H1 (cell line): ENCODE results near the gene CXCL16. TPM values are rescaled to one million over a fixed set of nuclear protein-coding genes. Genes with fewer than 3 reads are reported as not detected.

Experiments
- CTCF ChIA-PET: fragments of 300-600 bp; sonication (Branson Sonifier 250); formaldehyde crosslinking; loops from one replicate; lab custom pipeline; 2021; ENCODE audit not compliant: partially characterized antibody; lab: Charles Lee
- POLR2A ChIA-PET: fragments of 300-600 bp; sonication (Branson Sonifier 250); formaldehyde crosslinking; loops from one replicate; lab custom pipeline; 2021; ENCODE audit warnings: inconsistent platforms; ENCODE audit not compliant: partially characterized antibody; lab: Charles Lee
- DNase-seq, 2 experiments: peaks; one replicate each; pipeline versions ENCODE4 v3.0.0 to v3.0.0-alpha.2; 2010 to 2022; ENCODE audit warnings: low spot score in 2 of 2, low read depth in 1 of 2, mixed read lengths in 1 of 2
- FAIRE-seq: peaks from 2 replicates; lab custom pipeline; 2011; peaks lifted over from hg19 to GRCh38; lab: Jason Lieb, UNC
- H2AFZ ChIP-seq: 2 replicates; pipeline ENCODE4 v1.8.1; 2012; ENCODE audit warnings: low read length, inconsistent platforms
- H2AK5ac ChIP-seq: 2 replicates; pipeline ENCODE4 v1.6.1; 2013; ENCODE audit warnings: low read depth, low read length
- H2BK120ac ChIP-seq: replicated peaks from 2 replicates; pipeline ENCODE3; 2013; ENCODE audit warnings: low read depth, low read length, inconsistent platforms
- H2BK12ac ChIP-seq: 2 replicates; pipeline ENCODE4 v1.6.1; 2013; ENCODE audit warnings: low read depth, low read length
- H2BK15ac ChIP-seq: 2 replicates; pipeline ENCODE4 v1.6.1; 2013; ENCODE audit warnings: low read length
- H2BK20ac ChIP-seq: 2 replicates; pipeline ENCODE4 v1.6.1; 2013; ENCODE audit warnings: low read length
- H2BK5ac ChIP-seq: 2 replicates; pipeline ENCODE4 v1.6.1; 2013; ENCODE audit warnings: low read depth, low read length
- H3K14ac ChIP-seq: 2 replicates; pipeline ENCODE4 v1.6.1; 2013; ENCODE audit warnings: inconsistent platforms; ENCODE audit not compliant: insufficient read length
- H3K18ac ChIP-seq: 2 replicates; pipeline ENCODE4 v1.6.1; 2013; ENCODE audit warnings: low read length; ENCODE audit errors: extremely low read depth
- H3K23ac ChIP-seq: 2 replicates; pipeline ENCODE4 v1.6.1; 2013; ENCODE audit warnings: inconsistent platforms; ENCODE audit not compliant: insufficient read length
- H3K23me2 ChIP-seq: 2 replicates; pipeline ENCODE4 v1.6.1; 2013; ENCODE audit warnings: low read depth, low read length
- H3K27ac ChIP-seq: 2 replicates; pipeline ENCODE4 v1.6.1; 2011; ENCODE audit warnings: low read depth, low read length, inconsistent platforms
- H3K27me3 ChIP-seq, 4 experiments: replicated peaks in 1 of 4; 1 replicate in 1 of 4; 2 replicates in 3 of 4; pipeline versions ENCODE4 v1.6.1 to v1.8.1; 2011 to 2013; ENCODE audit warnings: low read length in 3 of 4, mild to moderate bottlenecking in 3 of 4, inconsistent platforms in 2 of 4, mixed read lengths in 2 of 4, moderate library complexity in 1 of 4; ENCODE audit not compliant: control insufficient read depth in 3 of 4, insufficient read depth in 3 of 4; ENCODE audit errors: extremely low read depth in 1 of 4
- H3K36me3 ChIP-seq, 4 experiments: 2 replicates each; pipeline versions ENCODE4 v1.6.1 to v1.8.1; 2011 to 2013; ENCODE audit warnings: mild to moderate bottlenecking in 4 of 4, low read length in 3 of 4, moderate library complexity in 2 of 4, control low read depth in 1 of 4, inconsistent platforms in 1 of 4; ENCODE audit not compliant: insufficient read depth in 4 of 4, control insufficient read depth in 2 of 4
- H3K4ac ChIP-seq: replicated peaks from 2 replicates; pipeline ENCODE3; 2013; ENCODE audit warnings: low read length, low read depth, mixed read lengths, inconsistent platforms; ENCODE audit not compliant: insufficient read length
- H3K4me1 ChIP-seq, 4 experiments: replicated peaks in 1 of 4; 1 replicate in 1 of 4; 2 replicates in 3 of 4; pipeline versions ENCODE4 v1.6.1 to v1.8.1; 2011 to 2013; ENCODE audit warnings: low read length in 3 of 4, inconsistent platforms in 2 of 4, mixed read lengths in 1 of 4; ENCODE audit not compliant: insufficient read depth in 4 of 4, control insufficient read depth in 3 of 4
- H3K4me2 ChIP-seq, 2 experiments: 2 replicates each; pipeline versions ENCODE4 v1.6.1 to v1.8.1; 2011 to 2013; ENCODE audit warnings: low read depth in 2 of 2, low read length in 2 of 2, control low read depth in 1 of 2, inconsistent platforms in 1 of 2, mild to moderate bottlenecking in 1 of 2; ENCODE audit not compliant: insufficient read depth in 1 of 2
- H3K4me3 ChIP-seq, 4 experiments: fragments of 200-600, 300-600 bp in 1 of 4; sonication (generic), shearing (Covaris generic), sonication (Bioruptor Twin) in 1 of 4; 2 replicates each; pipeline versions ENCODE4 v1.5.1 to v1.8.1; 2011 to 2016; ENCODE audit warnings: low read length in 4 of 4, low read depth in 3 of 4, control low read depth in 2 of 4, inconsistent platforms in 2 of 4, mild to moderate bottlenecking in 2 of 4, mixed read lengths in 1 of 4, moderate library complexity in 1 of 4; ENCODE audit not compliant: insufficient read depth in 2 of 4; ENCODE audit errors: extremely low read depth in 1 of 4
- H3K56ac ChIP-seq: replicated peaks from 2 replicates; pipeline ENCODE3; 2013; ENCODE audit warnings: low read depth, mild to moderate bottlenecking, mixed read lengths, low read length, inconsistent platforms; ENCODE audit not compliant: insufficient read length
- H3K79me1 ChIP-seq: 2 replicates; pipeline ENCODE4 v1.6.1; 2013; ENCODE audit warnings: low read depth, low read length, control low read depth
- H3K79me2 ChIP-seq, 2 experiments: 2 replicates each; pipeline versions ENCODE4 v1.6.1 to v1.8.1; 2012 to 2013; ENCODE audit warnings: low read length in 2 of 2, mild to moderate bottlenecking in 2 of 2, inconsistent platforms in 1 of 2; ENCODE audit not compliant: insufficient read depth in 2 of 2, control insufficient read depth in 1 of 2
- H3K9ac ChIP-seq, 4 experiments: replicated peaks in 1 of 4; 1 replicate in 1 of 4; 2 replicates in 3 of 4; pipeline versions ENCODE4 v1.6.1 to v1.8.1; 2011 to 2013; ENCODE audit warnings: low read depth in 3 of 4, low read length in 3 of 4, control low read depth in 2 of 4, mild to moderate bottlenecking in 2 of 4, moderate library complexity in 2 of 4, inconsistent platforms in 1 of 4; ENCODE audit errors: extremely low read depth in 1 of 4
- H3K9me3 ChIP-seq, 2 experiments: 2 replicates each; pipeline versions ENCODE4 v1.6.1 to v1.8.1; 2012 to 2013; ENCODE audit warnings: mild to moderate bottlenecking in 2 of 2, moderate library complexity in 2 of 2, control low read depth in 1 of 2, inconsistent platforms in 1 of 2, low read depth in 1 of 2, low read length in 1 of 2, mixed read lengths in 1 of 2; ENCODE audit not compliant: insufficient read depth in 2 of 2
- H4K20me1 ChIP-seq, 2 experiments: replicated peaks in 1 of 2; 2 replicates each; pipeline versions ENCODE3 to v1.8.1; 2011 to 2013; ENCODE audit warnings: inconsistent platforms in 2 of 2, low read length in 2 of 2, mild to moderate bottlenecking in 1 of 2; ENCODE audit not compliant: insufficient read depth in 2 of 2, control insufficient read depth in 1 of 2
- H4K5ac ChIP-seq: 2 replicates; pipeline ENCODE4 v1.6.1; 2013; ENCODE audit warnings: low read length, low read depth, mixed read lengths, inconsistent platforms; ENCODE audit not compliant: insufficient read length
- H4K8ac ChIP-seq: 2 replicates; pipeline ENCODE4 v1.8.0; 2013; ENCODE audit warnings: mild to moderate bottlenecking, moderate library complexity, low read length, inconsistent platforms; ENCODE audit not compliant: insufficient read depth; ENCODE audit errors: extremely low read depth
- H4K91ac ChIP-seq: replicated peaks from 2 replicates; pipeline ENCODE3; 2013; ENCODE audit warnings: low read length, mixed read lengths, inconsistent platforms; ENCODE audit not compliant: insufficient read length
- CHD2 ChIP-seq: IDR thresholded peaks from 2 replicates; pipeline ENCODE4 v1.6.1; 2012; ENCODE audit warnings: low read length, improper control_type of control experiment
- EGR1 ChIP-seq: IDR thresholded peaks from 2 replicates; pipeline ENCODE4 v1.6.1; 2011; ENCODE audit warnings: low read depth, low read length, borderline replicate concordance
- EP300 ChIP-seq, 2 experiments: IDR thresholded peaks; 1 replicate in 1 of 2; 2 replicates in 1 of 2; pipeline ENCODE4 v1.6.1; 2011 to 2012; ENCODE audit warnings: low read depth in 2 of 2, low read length in 2 of 2, mild to moderate bottlenecking in 2 of 2, borderline replicate concordance in 1 of 2, inconsistent platforms in 1 of 2, moderate library complexity in 1 of 2
- EZH2 ChIP-seq: fragments of 200-600 bp; sonication (generic); IDR thresholded peaks from 2 replicates; pipeline ENCODE4 v1.7.1; 2012; ENCODE audit warnings: low read depth, mild to moderate bottlenecking, moderate library complexity, low read length, inconsistent platforms; ENCODE audit not compliant: severe bottlenecking
- GTF2F1 ChIP-seq: IDR thresholded peaks from 2 replicates; pipeline ENCODE4 v1.6.1; 2012; ENCODE audit warnings: low read depth, low read length, improper control_type of control experiment, borderline replicate concordance
- HDAC2 ChIP-seq, 2 experiments: fragments of 300-600 bp in 1 of 2; sonication (generic) in 1 of 2; IDR thresholded peaks; 2 replicates each; pipeline ENCODE4 v1.6.1; 2011 to 2012; ENCODE audit warnings: low read depth in 2 of 2, low read length in 2 of 2, mild to moderate bottlenecking in 2 of 2, moderate library complexity in 2 of 2, borderline replicate concordance in 1 of 2, inconsistent platforms in 1 of 2
- KDM4A ChIP-seq: IDR thresholded peaks from one replicate; pipeline ENCODE4 v1.7.1; 2012; ENCODE audit warnings: low read depth, mild to moderate bottlenecking, moderate library complexity, low read length, inconsistent platforms; ENCODE audit not compliant: severe bottlenecking
- NRF1 ChIP-seq: IDR thresholded peaks from 2 replicates; pipeline ENCODE4 v1.6.1; 2011; ENCODE audit warnings: mild to moderate bottlenecking, low read depth, low read length, improper control_type of control experiment
- POLR2A ChIP-seq, 2 experiments: IDR thresholded peaks; 1 replicate in 1 of 2; 2 replicates in 1 of 2; pipeline ENCODE4 v1.6.1; 2011; ENCODE audit warnings: low read depth in 2 of 2, low read length in 2 of 2, mild to moderate bottlenecking in 2 of 2; ENCODE audit errors: control extremely low read depth in 1 of 2
- SIRT6 ChIP-seq: IDR thresholded peaks from one replicate; pipeline ENCODE4 v1.7.1; 2012; ENCODE audit warnings: low read length, inconsistent platforms
- TEAD4 ChIP-seq: IDR thresholded peaks from 2 replicates; pipeline ENCODE4 v1.6.1; 2012; ENCODE audit warnings: low read depth, low read length, inconsistent platforms, mixed read lengths
- WGBS, 2 experiments: shearing (Covaris generic) in 1 of 2; methylation state at CpG; one replicate each; pipeline versions ENCODE4 v1.1.6 to v1.1.7; 2013 to 2015; ENCODE audit warnings: low lambda C conversion rate in 2 of 2, mixed read lengths in 2 of 2, inconsistent platforms in 1 of 2, low coverage in 1 of 2, missing lambda C conversion rate in 1 of 2; ENCODE audit not compliant: insufficient replicate concordance in 2 of 2, insufficient coverage in 1 of 2, insufficient read length in 1 of 2; ENCODE audit errors: extremely low coverage in 1 of 2, missing lambda C conversion rate in 1 of 2; 5-methylcytosine and 5-hydroxymethylcytosine counted together
- polyA plus RNA-seq, 7 experiments: library from polyadenylated mRNA; depleted of rRNA in 3 of 7; stranded (reverse) in 5 of 7; unstranded in 2 of 7; fragments of >200 nt in 5 of 7; fragments of 200-250 nt in 2 of 7; gene quantifications; 1 replicate in 5 of 7; 2 replicates in 1 of 7; 4 replicates in 1 of 7; pipeline versions ENCODE4 v1.2.1 to v1.2.3, GENCODE V29; 2011 to 2013; ENCODE audit warnings: missing spikeins in 2 of 7, mixed read lengths in 2 of 7
- total RNA-seq: library from RNA; stranded (reverse); fragmentation: NEBNext Ultra II Directional; extraction: Animal tissue kit (Norgen Biotek cat#: 25700); gene quantifications from 2 replicates; pipeline ENCODE4 v1.2.1, GENCODE V29; 2021
- TF ChIP-seq, protein P1 (sequence below), 3 experiments: IDR thresholded peaks; 1 replicate in 2 of 3; 2 replicates in 1 of 3; pipeline versions ENCODE4 v1.5.1 to v1.6.1; 2011; ENCODE audit warnings: low read length in 3 of 3, mild to moderate bottlenecking in 3 of 3, inconsistent platforms in 2 of 3, low read depth in 1 of 3, moderate library complexity in 1 of 3; ENCODE audit not compliant: insufficient read depth in 1 of 3; ENCODE audit errors: control extremely low read depth in 1 of 3

CXCL16 gene
- total and polyA plus RNA-seq, 2 of the 8 experiments (the other 6 are each of a cell fraction or from before 2014, with no cell fraction given) = 3.5 to 4.8 TPM

DNA sequence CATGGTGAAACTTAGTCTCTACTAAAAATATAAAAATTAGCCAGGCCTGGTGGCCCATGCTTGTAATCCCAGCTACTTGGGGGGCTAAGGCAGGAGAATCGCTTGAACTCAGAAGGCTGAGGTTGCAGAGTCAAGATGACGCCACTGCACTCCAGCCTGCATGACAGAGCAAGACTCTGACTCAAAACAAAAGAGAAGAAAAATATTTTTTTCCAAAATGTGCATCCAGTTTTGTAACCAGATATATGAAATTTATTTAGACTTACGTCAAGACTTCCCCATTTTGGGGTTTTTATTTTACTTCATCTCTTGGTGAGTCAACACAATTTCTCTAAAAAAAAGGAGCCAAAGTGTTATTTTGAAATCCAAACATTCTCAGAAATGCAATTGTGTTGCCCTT, 26.5 kb upstream of the CXCL16 start:
- no peak overlapping the region for H2BK20ac ChIP-seq
- H3K9ac ChIP-seq = no peak overlapping the region
- CTCF ChIA-PET = no interaction called here
- no peak for DNase-seq
- no peak overlapping the region for H3K18ac ChIP-seq
- no peaks in the 10 kb centered on the region for H3K36me3 ChIP-seq
- H2AK5ac ChIP-seq = no peak overlapping the region
- H3K4me3 ChIP-seq = no peak overlapping the region
- H2BK15ac ChIP-seq = no peak overlapping the region
- H4K8ac ChIP-seq = no peak overlapping the region
- no peak overlapping the region for H3K56ac ChIP-seq
- 88% methylated on average over 3 of the region's 3 CpGs; no CpG with 5 or more reads in 1 of the 2 experiments for WGBS, 2 experiments
- no peaks in the 10 kb centered on the region for H3K27me3 ChIP-seq
- H3K23ac ChIP-seq = no peak overlapping the region
- H2AFZ ChIP-seq = no peak overlapping the region
- FAIRE-seq = no peak
- no peak overlapping the region for H2BK120ac ChIP-seq
- H4K20me1 ChIP-seq = no peaks in the 10 kb centered on the region
- no peaks in the 10 kb centered on the region; the same call in 1 of the 2 replicates for H3K79me1 ChIP-seq
- H3K9me3 ChIP-seq = no peaks in the 10 kb centered on the region
- POLR2A ChIA-PET = interaction anchor here (0.6 kb wide), 1 partner anchor 21 kb away, joined by 3 read pairs; no protein-coding TSS in a partner anchor
- H3K27ac ChIP-seq = no peak overlapping the region
- H3K14ac ChIP-seq = no peak overlapping the region
- no peaks in the 10 kb centered on the region for H3K4me1 ChIP-seq
- no peak overlapping the region for H2BK12ac ChIP-seq
- no peaks in the 10 kb centered on the region for H3K23me2 ChIP-seq
- H3K4me2 ChIP-seq = no peak overlapping the region
- no peak overlapping the region for H3K4ac ChIP-seq
- no peak overlapping the region for H2BK5ac ChIP-seq
- H4K5ac ChIP-seq = no peak overlapping the region
- H3K79me2 ChIP-seq = no peaks in the 10 kb centered on the region
- no peak overlapping the region for H4K91ac ChIP-seq
- TF ChIP-seq HDAC2 (IDR thresholded peaks at IDR 0.05; ENCODE audit: borderline replicate concordance in 1 of 2, low read depth in 2 of 2, low read length in 2 of 2) (no peak), EZH2 (no peak), NRF1 (no peak), POLR2A (IDR thresholded peaks at IDR 0.05; ENCODE audit: control extremely low read depth in 1 of 2, low read depth in 2 of 2, low read length in 2 of 2) (no peak), TEAD4 (no peak), GTF2F1 (no peak), EP300 (IDR thresholded peaks at IDR 0.05; ENCODE audit: borderline replicate concordance in 1 of 2, low read depth in 2 of 2, low read length in 2 of 2) (no peak), SIRT6 (no peak), CHD2 (no peak), EGR1 (no peak), KDM4A (no peak)
- TF ChIP-seq, protein P1, sequence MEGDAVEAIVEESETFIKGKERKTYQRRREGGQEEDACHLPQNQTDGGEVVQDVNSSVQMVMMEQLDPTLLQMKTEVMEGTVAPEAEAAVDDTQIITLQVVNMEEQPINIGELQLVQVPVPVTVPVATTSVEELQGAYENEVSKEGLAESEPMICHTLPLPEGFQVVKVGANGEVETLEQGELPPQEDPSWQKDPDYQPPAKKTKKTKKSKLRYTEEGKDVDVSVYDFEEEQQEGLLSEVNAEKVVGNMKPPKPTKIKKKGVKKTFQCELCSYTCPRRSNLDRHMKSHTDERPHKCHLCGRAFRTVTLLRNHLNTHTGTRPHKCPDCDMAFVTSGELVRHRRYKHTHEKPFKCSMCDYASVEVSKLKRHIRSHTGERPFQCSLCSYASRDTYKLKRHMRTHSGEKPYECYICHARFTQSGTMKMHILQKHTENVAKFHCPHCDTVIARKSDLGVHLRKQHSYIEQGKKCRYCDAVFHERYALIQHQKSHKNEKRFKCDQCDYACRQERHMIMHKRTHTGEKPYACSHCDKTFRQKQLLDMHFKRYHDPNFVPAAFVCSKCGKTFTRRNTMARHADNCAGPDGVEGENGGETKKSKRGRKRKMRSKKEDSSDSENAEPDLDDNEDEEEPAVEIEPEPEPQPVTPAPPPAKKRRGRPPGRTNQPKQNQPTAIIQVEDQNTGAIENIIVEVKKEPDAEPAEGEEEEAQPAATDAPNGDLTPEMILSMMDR (IDR thresholded peaks at IDR 0.05; ENCODE audit: control extremely low read depth in 1 of 3, insufficient read depth in 1 of 3, low read depth in 1 of 3, low read length in 3 of 3) = no peak
